Chondrocyte (in vitro differentiated cells): Measurements from ENCODE around the gene MAFG. TPM values are rescaled to one million over a fixed set of nuclear protein-coding genes. Genes with fewer than 3 reads are reported as not detected.

ENCODE experiments used
- DNase-seq: peaks from one replicate; pipeline ENCODE4 v3.0.0; 2021; ENCODE audit warnings: mixed read lengths, low spot score
- H3K27ac Mint-ChIP-seq: one replicate; pipeline ENCODE4 v1.8.0; 2021; ENCODE audit warnings: mild to moderate bottlenecking, moderate library complexity, mixed read lengths; ENCODE audit not compliant: unreplicated experiment
- H3K27me3 Mint-ChIP-seq: 2 replicates; pipeline ENCODE4 v1.8.0; 2021; ENCODE audit warnings: low read depth, mixed read lengths
- H3K36me3 Mint-ChIP-seq: 2 replicates; pipeline ENCODE4 v1.8.0; 2021; ENCODE audit warnings: low read depth, mixed read lengths
- H3K4me1 Mint-ChIP-seq: 2 replicates; pipeline ENCODE4 v1.8.0; 2021; ENCODE audit warnings: low read depth, mild to moderate bottlenecking, mixed read lengths
- H3K4me3 Mint-ChIP-seq: one replicate; pipeline ENCODE4 v1.8.0; 2021; ENCODE audit warnings: mild to moderate bottlenecking, moderate library complexity, mixed read lengths; ENCODE audit not compliant: unreplicated experiment
- H3K9me3 Mint-ChIP-seq: 2 replicates; pipeline ENCODE4 v1.8.0; 2021; ENCODE audit warnings: low read depth, mixed read lengths
- CTCF ChIP-seq: fragments of 200-600 bp; sonication (generic); IDR thresholded peaks from 2 replicates; pipeline ENCODE4 v1.5.0; 2021; ENCODE audit warnings: antibody characterized with exemption, mild to moderate bottlenecking, moderate library complexity
- total RNA-seq: library from RNA; stranded (reverse); gene quantifications from 3 replicates; pipeline ENCODE4 v1.2.1, GENCODE V29; 2021

The MAFG gene
- total RNA-seq, 1 donor from 2014 or later = 38.1 TPM

GRCh38 chr17:81951785-81952684, 24.5 kb upstream of the MAFG start:
- no peaks in the 10 kb centered on the region for H3K4me1 Mint-ChIP-seq
- peaks cover 3% of the 10 kb centered on the region for H3K27me3 Mint-ChIP-seq
- no peak for DNase-seq
- no peak overlapping the region for H3K27ac Mint-ChIP-seq
- no peak overlapping the region for H3K4me3 Mint-ChIP-seq
- TF ChIP-seq CTCF = no peak
- no peaks in the 10 kb centered on the region for H3K9me3 Mint-ChIP-seq
- H3K36me3 Mint-ChIP-seq = no peaks in the 10 kb centered on the region

GRCh38 chr17:81950501-81950900, 23.0 kb upstream of the MAFG start:
- TF ChIP-seq CTCF = no peak
- no peaks in the 10 kb centered on the region for H3K9me3 Mint-ChIP-seq
- no peak overlapping the region for H3K4me3 Mint-ChIP-seq

GRCh38 chr17:81948635-81949378, 21.3 kb upstream of the MAFG start:
- Mint-ChIP-seq H3K27me3 (peaks cover 3% of the 10 kb centered on the region), H3K27ac (no peak overlapping the region), H3K36me3 (no peaks in the 10 kb centered on the region), H3K4me3 (no peak overlapping the region), H3K9me3 (no peaks in the 10 kb centered on the region), H3K4me1 (no peaks in the 10 kb centered on the region)
- DNase-seq = no peak
- no peak for TF ChIP-seq CTCF

More at GRCh38 chr17:81950501-81950900, 23.0 kb upstream of the MAFG start:
- no peaks in the 10 kb centered on the region for H3K4me1 Mint-ChIP-seq
- H3K36me3 Mint-ChIP-seq = no peaks in the 10 kb centered on the region
- H3K27ac Mint-ChIP-seq = no peak overlapping the region
- no peak for DNase-seq
- H3K27me3 Mint-ChIP-seq = peaks cover 3% of the 10 kb centered on the region

GRCh38 chr17:81947189-81947588, 19.7 kb upstream of the MAFG start, which contains the start of gene MYADML2:
Gene MYADML2, minus strand, starts transcription at chr17:81947233. Its CDS starts 5,492 bp downstream, at chr17:81941741.
- no peak for TF ChIP-seq CTCF
- no peaks in the 10 kb centered on the region for H3K4me1 Mint-ChIP-seq
- no peak within 1 kb of the TSS for H3K27ac Mint-ChIP-seq
- no peaks in the 10 kb centered on the region for H3K9me3 Mint-ChIP-seq
- no peak within 1 kb of the TSS for H3K4me3 Mint-ChIP-seq
- peaks cover 3% of the 10 kb centered on the region for H3K27me3 Mint-ChIP-seq
- H3K36me3 Mint-ChIP-seq = no peaks in the 10 kb centered on the region
- no peak for DNase-seq

GRCh38 chr17:81944858-81945257, 17.3 kb upstream of the MAFG start:
- peaks cover 3% of the 10 kb centered on the region for H3K4me1 Mint-ChIP-seq

More at GRCh38 chr17:81944858-81945257, 17.3 kb upstream of the MAFG start:
- no peak for DNase-seq
- Mint-ChIP-seq H3K27ac (no peak overlapping the region), H3K4me3 (no peak overlapping the region), H3K36me3 (no peaks in the 10 kb centered on the region), H3K27me3 (no peaks in the 10 kb centered on the region), H3K9me3 (no peaks in the 10 kb centered on the region)
- TF ChIP-seq CTCF = no peak
